A549 (cell line): ENCODE data around the gene CFHR2. TPM values are rescaled to one million over a fixed set of nuclear protein-coding genes. Genes with fewer than 3 reads are reported as not detected.

Experiments used
- ATAC-seq, 2 experiments: fragments of 200-7000 bp in 1 of 2; fragments of >200 bp in 1 of 2; cut with Nextera tagmentation in 1 of 2; cut with Tn5 transposase in 1 of 2; 3 replicates each; pipeline versions ENCODE4 v1.8.0 to v1.9.1; 2018 to 2020; ENCODE audit warnings: mild to moderate bottlenecking in 1 of 2, moderate library complexity in 1 of 2
- CTCF ChIA-PET: fragments of 300-600 bp; sonication (Branson Sonifier 250); formaldehyde crosslinking; extraction: SDS; loops from one replicate; lab custom pipeline; 2021; ENCODE audit warnings: antibody characterized with exemption, inconsistent platforms; lab: Yijun Ruan, JAX
- POLR2A ChIA-PET: fragments of 350-600 bp; formaldehyde crosslinking; extraction: SDS; loops from one replicate; lab custom pipeline; 2021; ENCODE audit warnings: antibody characterized with exemption, inconsistent platforms; lab: Yijun Ruan, JAX
- DNase-seq, 2 experiments: peaks; one replicate each; pipeline versions ENCODE4 v3.0.0 to v3.0.0-alpha.2; 2011 to 2016; ENCODE audit warnings: low read depth in 1 of 2, low spot score in 1 of 2
- FAIRE-seq: peaks from 2 replicates; lab custom pipeline; 2011; peaks lifted over from hg19 to GRCh38; lab: Jason Lieb, UNC
- H3K27ac ChIP-seq, 2 experiments: fragments of >200 bp; sonication (Bioruptor Twin); formaldehyde crosslinking; 3 replicates each; pipeline ENCODE4 v1.5.1; 2016 to 2017
- H3K4me1 ChIP-seq: fragments of >200 bp; sonication (Bioruptor Twin); formaldehyde crosslinking; 3 replicates; pipeline ENCODE4 v1.6.1; 2016
- H3K4me2 ChIP-seq: fragments of >200 bp; sonication (Bioruptor Twin); formaldehyde crosslinking; 3 replicates; pipeline ENCODE4 v1.6.1; 2016
- H3K4me3 ChIP-seq: fragments of >200 bp; sonication (Bioruptor Twin); formaldehyde crosslinking; 3 replicates; pipeline ENCODE4 v1.5.1; 2016
- H3K9me3 ChIP-seq: fragments of >200 bp; sonication (Bioruptor Twin); formaldehyde crosslinking; 3 replicates; pipeline ENCODE4 v1.6.1; 2016
- CHD2 ChIP-seq: fragments of 150-350 bp; IDR thresholded peaks from 2 replicates; pipeline ENCODE4 v1.6.1; 2014; ENCODE audit warnings: low read length; ENCODE audit not compliant: partially characterized antibody
- CTCF ChIP-seq: fragments of >200 bp; sonication (Bioruptor Twin); formaldehyde crosslinking; IDR thresholded peaks from 3 replicates; pipeline ENCODE4 v1.5.1; 2016
- EHF ChIP-seq: fragments of 250-450 bp; sonication (Bioruptor Pico); IDR thresholded peaks from 2 replicates; pipeline ENCODE4 v1.5.0; 2020; ENCODE audit warnings: mild to moderate bottlenecking
- FOSL2 ChIP-seq, 2 experiments: fragments of 450-650 bp in 1 of 2; fragments of >200 bp in 1 of 2; sonication (Bioruptor Twin) in 1 of 2; formaldehyde crosslinking; IDR thresholded peaks; 2 replicates each; pipeline versions ENCODE4 v1.5.0 to v1.6.1; 2016 to 2020; ENCODE audit warnings: mild to moderate bottlenecking in 1 of 2, moderate library complexity in 1 of 2
- HDAC2 ChIP-seq: fragments of 200-600 bp; sonication (generic); IDR thresholded peaks from 2 replicates; pipeline ENCODE4 v1.6.1; 2016
- HEYL ChIP-seq: fragments of 250-450 bp; sonication (Bioruptor Pico); IDR thresholded peaks from 2 replicates; pipeline ENCODE4 v1.8.0; 2021; ENCODE audit warnings: mild to moderate bottlenecking, moderate library complexity
- HMGXB4 ChIP-seq: fragments of 250-450 bp; sonication (Bioruptor Pico); IDR thresholded peaks from 2 replicates; pipeline ENCODE4 v1.5.0; 2021; ENCODE audit warnings: mild to moderate bottlenecking, moderate library complexity, borderline replicate concordance
- HOXA7 ChIP-seq: fragments of 250-450 bp; sonication (Bioruptor Pico); IDR thresholded peaks from 2 replicates; pipeline ENCODE4 v1.5.0; 2020; ENCODE audit warnings: mild to moderate bottlenecking, moderate library complexity
- JUN ChIP-seq, 2 experiments: fragments of >200 bp; sonication (Bioruptor Twin); formaldehyde crosslinking; IDR thresholded peaks; 2 replicates in 1 of 2; 3 replicates in 1 of 2; pipeline ENCODE4 v1.6.1; 2016 to 2017
- KDM5A ChIP-seq: fragments of 200-600 bp; sonication (generic); IDR thresholded peaks from 2 replicates; pipeline ENCODE4 v1.6.1; 2016; ENCODE audit warnings: antibody characterized with exemption, mild to moderate bottlenecking
- MAFK ChIP-seq: fragments of 450-650 bp; IDR thresholded peaks from 2 replicates; pipeline ENCODE4 v1.6.1; 2014; ENCODE audit not compliant: partially characterized antibody
- MAX ChIP-seq: IDR thresholded peaks from 2 replicates; pipeline ENCODE4 v1.6.1; 2012
- NFE2L2 ChIP-seq: fragments of 150-350 bp; conservative IDR thresholded peaks from 2 replicates; pipeline ENCODE4 v1.6.1; 2014; ENCODE audit warnings: low read length
- POLR2A ChIP-seq: IDR thresholded peaks from 2 replicates; pipeline ENCODE4 v1.6.1; 2012; ENCODE audit warnings: mild to moderate bottlenecking, low read length
- RAD21 ChIP-seq, 2 experiments: fragments of >200 bp in 1 of 2; sonication (Bioruptor Twin) in 1 of 2; formaldehyde crosslinking in 1 of 2; IDR thresholded peaks in 1 of 2; conservative IDR thresholded peaks in 1 of 2; 2 replicates in 1 of 2; 3 replicates in 1 of 2; pipeline ENCODE4 v1.6.1; 2012 to 2018; ENCODE audit warnings: inconsistent platforms in 1 of 2
- SMC3 ChIP-seq: fragments of >200 bp; sonication (Bioruptor Twin); formaldehyde crosslinking; IDR thresholded peaks from 3 replicates; pipeline ENCODE4 v1.6.1; 2018; ENCODE audit warnings: inconsistent platforms
- SREBF2 ChIP-seq: fragments of 450-650 bp; IDR thresholded peaks from 2 replicates; pipeline ENCODE4 v1.6.1; 2014; ENCODE audit warnings: mild to moderate bottlenecking, moderate library complexity
- ZC3H11A ChIP-seq: fragments of 450-650 bp; IDR thresholded peaks from 2 replicates; pipeline ENCODE4 v1.6.1; 2014; ENCODE audit warnings: antibody characterized with exemption, mild to moderate bottlenecking
- WGBS: methylation state at CpG from one replicate; pipeline ENCODE4 v1.1.6; 2017; ENCODE audit errors: missing lambda C conversion rate; 5-methylcytosine and 5-hydroxymethylcytosine counted together
- polyA plus RNA-seq, 4 experiments: library from polyadenylated mRNA; depleted of rRNA in 3 of 4; stranded (reverse); fragments of >200 nt; fragmentation: RNase III in 1 of 4; extraction: RNeasy Plus Mini Kit Qiagen cat#74134 plus additional on column Dnase treatment in 1 of 4; gene quantifications; 2 replicates in 3 of 4; 3 replicates in 1 of 4; pipeline ENCODE4 v1.2.3, GENCODE V29; 2011 to 2017
- small RNA-seq, 6 experiments: library from RNA; depleted of rRNA; stranded (forward); fragments of <200 nt; gene quantifications; one replicate each; pipeline ENCODE3, GENCODE V24; 2012

The CFHR2 gene
- polyA plus RNA-seq, 2 of the 4 experiments (the other 2 are of a cell fraction): not detected

- CTCF ChIA-PET: no interaction called here
- no peaks in the 10 kb centered on the region for H3K4me1 ChIP-seq
- 63% methylated on average over 2 of the region's 2 CpGs for WGBS
- ATAC-seq: no peak
- H3K27ac ChIP-seq: no peak overlapping the region
- no peaks in the 10 kb centered on the region for H3K9me3 ChIP-seq
- POLR2A ChIA-PET: no interaction called here
- TF ChIP-seq NFE2L2 (peak; percentile 87), SMC3 (no peak), KDM5A (no peak), MAFK (peak; percentile 50), FOSL2 (IDR thresholded peaks at IDR 0.05) (no peak), FOSL2 (CRISPR knock-in tag; IDR thresholded peaks at IDR 0.05) (no peak)
- H3K4me2 ChIP-seq: no peak overlapping the region
- H3K4me3 ChIP-seq: no peak overlapping the region
- no peak for DNase-seq
- FAIRE-seq: no peak
Measured at GRCh38 chr1:197001828-197002227, 58.3 kb downstream of the CFHR2 start.

GRCh38 chr1:197003132-197003531 is 59.6 kb downstream of the CFHR2 start:
- Histone ChIP-seq H3K4me1 (no peaks in the 10 kb centered on the region), H3K27ac (no peak overlapping the region), H3K4me2 (no peak overlapping the region), H3K4me3 (no peak overlapping the region), H3K9me3 (no peaks in the 10 kb centered on the region)
- ATAC-seq (no peak), FAIRE-seq (no peak), DNase-seq (no peak)
- 29% methylated on average over 2 of the region's 2 CpGs for WGBS
- no peak for TF ChIP-seq RAD21 (conservative IDR thresholded peaks at IDR 0.05 in 1 of 2, IDR thresholded peaks at IDR 0.05 in 1 of 2)
- TF ChIP-seq CTCF: no peak
- no peak for TF ChIP-seq HOXA7 (CRISPR knock-in tag)
- no peak for TF ChIP-seq POLR2A
- no peak for TF ChIP-seq SREBF2
- no peak for TF ChIP-seq JUN (IDR thresholded peaks at IDR 0.05)
- TF ChIP-seq HEYL: no peak
- CTCF ChIA-PET: no interaction called here
- POLR2A ChIA-PET: no interaction called here

- POLR2A ChIA-PET: no interaction called here
- WGBS: 68% methylated on average over 6 of the region's 6 CpGs
- CTCF ChIA-PET: no interaction called here
- no peak overlapping the region for H3K27ac ChIP-seq
- DNase-seq (no peak), ATAC-seq (no peak)
- no peak overlapping the region for H3K4me2 ChIP-seq
- TF ChIP-seq FOSL2 (IDR thresholded peaks at IDR 0.05) (no peak), FOSL2 (CRISPR knock-in tag; IDR thresholded peaks at IDR 0.05) (no peak), EHF (CRISPR knock-in tag) (no peak), HDAC2 (no peak), HMGXB4 (no peak), KDM5A (no peak), ZC3H11A (no peak), POLR2A (no peak), SMC3 (no peak), MAX (no peak), CHD2 (no peak)
- TF ChIP-seq, all 56 proteins: peak for 0
- Histone ChIP-seq H3K4me1 (no peaks in the 10 kb centered on the region), H3K9me3 (0 out of 3 replicates have a peak, but pooled peaks cover 6% of the 10 kb centered on the region), H3K4me3 (no peak overlapping the region)
- no peak for FAIRE-seq
Measured at GRCh38 chr1:197008861-197009260, 65.3 kb downstream of the CFHR2 start.

Small RNA genes within 50 kb of the gene (small RNA-seq; reads per million reads assigned to genes)
- 0 reads per million in 6 experiments for gene AL139418.1

Other genes starting within 250 kb of the CFHR2 start
- 3.4 and 3.9 TPM in 2 replicates for gene CFHR3, start 168.9 kb upstream of the CFHR2 start, polyA plus RNA-seq (2011; rRNA removed)
- 0.23 to 0.47 TPM (median 0.47 TPM) in 3 replicates for gene CFHR3, start 168.9 kb upstream of the CFHR2 start, polyA plus RNA-seq (2017; fragmentation: RNase III; extraction: RNeasy Plus Mini Kit Qiagen cat#74134 plus additional on column Dnase treatment)
- gene CFHR1, start 124.0 kb upstream of the CFHR2 start, polyA plus RNA-seq (2011; rRNA removed): 2.0 and 2.1 TPM in 2 replicates
- 0.63 to 0.79 TPM (median 0.71 TPM) in 3 replicates for gene CFHR1, start 124.0 kb upstream of the CFHR2 start, polyA plus RNA-seq (2017; fragmentation: RNase III; extraction: RNeasy Plus Mini Kit Qiagen cat#74134 plus additional on column Dnase treatment)
- not detected in 2 replicates for gene CFHR4, start 55.7 kb upstream of the CFHR2 start, polyA plus RNA-seq (2011; rRNA removed)
- gene CFHR4, start 55.7 kb upstream of the CFHR2 start, polyA plus RNA-seq (2017; fragmentation: RNase III; extraction: RNeasy Plus Mini Kit Qiagen cat#74134 plus additional on column Dnase treatment): not detected in 3 replicates
- gene CFHR5, start 33.8 kb downstream of the CFHR2 start, polyA plus RNA-seq (2011; rRNA removed): not detected in 2 replicates
- not detected in 3 replicates for gene CFHR5, start 33.8 kb downstream of the CFHR2 start, polyA plus RNA-seq (2017; fragmentation: RNase III; extraction: RNeasy Plus Mini Kit Qiagen cat#74134 plus additional on column Dnase treatment)
- gene F13B, start 123.5 kb downstream of the CFHR2 start, polyA plus RNA-seq (2011; rRNA removed): 0.52 and 0.75 TPM in 2 replicates
- gene F13B, start 123.5 kb downstream of the CFHR2 start, polyA plus RNA-seq (2017; fragmentation: RNase III; extraction: RNeasy Plus Mini Kit Qiagen cat#74134 plus additional on column Dnase treatment): 0.19 to 0.33 TPM (median 0.21 TPM) in 3 replicates
- gene ASPM, start 202.9 kb downstream of the CFHR2 start, polyA plus RNA-seq (2011; rRNA removed): 29.0 and 35.5 TPM in 2 replicates
- gene ASPM, start 202.9 kb downstream of the CFHR2 start, polyA plus RNA-seq (2017; fragmentation: RNase III; extraction: RNeasy Plus Mini Kit Qiagen cat#74134 plus additional on column Dnase treatment): 18.1 to 20.2 TPM (median 19.0 TPM) in 3 replicates